GM10847 (cell line): ENCODE measurements around the gene WFS1.

Experiments used
- POLR2A ChIP-seq: IDR thresholded peaks from 2 replicates; pipeline ENCODE4 v1.6.1; 2011; ENCODE audit not compliant: insufficient read length; ENCODE audit errors: extremely low read depth

The WFS1 gene

DNA sequence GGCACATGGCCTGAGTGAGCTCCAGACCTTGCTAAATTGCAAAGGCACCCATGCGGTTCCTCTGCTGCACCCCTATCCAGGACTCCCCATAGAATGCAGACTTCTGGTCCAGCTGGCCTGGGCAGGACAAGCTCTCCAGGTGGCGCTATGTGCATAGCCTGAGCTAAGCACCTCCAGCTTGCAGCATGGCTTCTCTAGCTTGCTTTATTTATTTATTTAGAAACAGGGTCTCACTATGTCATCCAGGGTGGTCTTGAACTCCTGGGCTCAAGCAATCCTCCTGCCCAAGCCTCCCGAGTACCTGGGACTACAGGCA lies 5.5 kb upstream of the WFS1 start:
- TF ChIP-seq POLR2A: no peak

DNA sequence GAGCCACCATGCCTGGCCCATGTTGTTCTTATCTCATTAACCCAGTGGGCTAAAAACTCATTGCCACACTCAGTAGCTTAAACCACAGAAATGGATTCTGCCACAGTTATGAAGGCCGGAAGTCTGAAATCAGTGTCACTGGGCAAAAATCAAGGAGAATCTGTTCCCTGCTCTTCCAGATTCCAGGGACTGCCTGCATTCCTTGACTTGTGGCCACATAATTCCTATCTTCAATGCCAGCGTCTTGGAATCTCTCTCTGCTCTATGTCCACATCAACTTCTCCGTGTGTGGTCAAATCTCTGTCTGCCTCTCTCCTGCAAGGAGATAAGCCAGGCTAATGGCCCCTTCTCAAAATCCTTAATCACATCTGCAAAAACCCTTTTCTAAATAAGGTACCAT lies 4.1 kb upstream of the WFS1 start:
- no peak for TF ChIP-seq POLR2A

DNA sequence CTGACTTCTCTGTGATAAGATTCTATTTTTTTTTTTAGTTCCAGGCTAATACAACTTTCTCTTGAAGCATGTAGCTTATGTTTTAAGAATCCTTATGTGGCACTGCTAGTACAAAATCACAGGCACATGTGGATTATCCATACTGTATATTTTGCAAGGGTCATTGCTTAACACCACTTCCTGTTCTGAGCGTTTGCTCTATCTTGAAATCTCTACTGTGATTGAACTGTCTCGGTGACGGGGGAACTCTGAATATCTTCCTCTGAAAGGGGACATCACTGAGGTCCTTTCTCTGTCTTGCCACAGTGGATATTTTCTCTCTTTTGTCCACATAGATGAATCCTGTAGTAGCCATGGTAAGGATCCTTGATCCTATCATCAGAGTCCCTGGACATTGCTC lies 2.1 kb upstream of the WFS1 start:
- TF ChIP-seq POLR2A: no peak

DNA sequence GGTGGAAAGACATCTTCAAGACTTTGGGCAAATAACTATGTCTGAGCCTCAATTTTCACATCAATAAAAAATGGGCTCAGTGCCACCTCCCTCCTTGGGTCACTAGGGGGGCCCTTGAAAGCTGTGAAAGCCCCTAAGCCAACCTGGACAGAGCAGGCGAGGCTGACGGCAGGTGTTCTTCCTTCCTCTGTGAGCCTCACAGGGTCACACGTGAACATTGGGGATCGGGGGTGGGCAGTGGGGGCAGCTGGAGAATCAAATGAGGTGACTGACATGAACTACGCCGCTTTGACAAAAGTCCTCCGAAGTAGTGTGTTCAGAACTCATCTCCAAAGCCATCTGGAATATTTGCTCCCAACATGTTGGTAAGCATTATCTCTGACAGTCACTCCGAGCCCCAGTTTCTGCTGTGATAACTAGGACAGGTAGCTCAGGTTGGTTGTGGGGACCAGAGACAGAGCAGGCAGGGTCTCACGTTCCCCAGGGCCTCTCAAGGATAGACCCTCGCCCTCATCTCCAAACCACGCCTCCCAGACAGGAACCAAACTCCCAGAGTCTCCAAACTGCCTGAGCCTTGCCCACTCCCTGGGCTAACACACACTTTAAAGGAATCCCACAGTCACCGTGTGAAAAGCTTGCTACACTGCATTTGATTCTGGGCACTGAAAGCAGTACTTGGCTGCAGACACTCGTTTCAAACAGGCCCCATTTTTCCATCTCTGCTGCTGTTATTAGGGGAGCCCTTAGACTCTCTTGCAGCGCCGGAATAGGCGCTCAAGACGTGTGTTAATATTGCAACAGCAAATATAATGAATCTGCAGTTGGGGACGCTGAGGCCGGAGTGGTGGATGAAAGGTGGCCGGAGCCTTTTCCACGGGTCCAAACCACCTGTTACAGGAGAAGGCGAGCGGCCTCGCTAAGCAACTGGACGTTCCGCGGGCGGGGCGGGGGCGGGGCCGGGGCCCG lies 717 bp upstream of the WFS1 start:
- no peak for TF ChIP-seq POLR2A

DNA sequence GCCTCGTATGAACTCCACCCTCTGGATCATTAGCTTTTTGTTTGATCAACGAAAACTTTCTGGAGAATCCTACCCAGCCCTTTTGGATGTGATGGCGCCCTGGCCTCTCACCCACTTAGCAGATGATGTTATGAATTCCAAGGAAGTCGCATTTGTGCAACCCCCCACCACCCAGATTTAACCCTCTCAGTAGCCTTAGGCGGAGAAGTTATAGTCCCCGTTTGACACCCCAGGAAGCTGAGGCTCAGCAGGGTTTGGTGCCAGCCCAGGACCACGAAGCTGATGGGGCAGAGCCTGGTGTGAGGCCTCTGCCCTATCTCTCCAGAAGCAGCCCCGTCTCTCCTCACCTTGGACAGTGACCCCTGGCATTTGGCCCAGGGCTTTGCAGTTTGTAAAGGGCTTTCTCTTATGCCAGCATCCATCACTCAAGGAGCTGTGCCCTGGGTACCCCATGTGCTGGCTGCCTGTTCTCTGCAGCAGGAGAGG lies 1.0 kb downstream of the WFS1 start:
- no peak for TF ChIP-seq POLR2A

DNA sequence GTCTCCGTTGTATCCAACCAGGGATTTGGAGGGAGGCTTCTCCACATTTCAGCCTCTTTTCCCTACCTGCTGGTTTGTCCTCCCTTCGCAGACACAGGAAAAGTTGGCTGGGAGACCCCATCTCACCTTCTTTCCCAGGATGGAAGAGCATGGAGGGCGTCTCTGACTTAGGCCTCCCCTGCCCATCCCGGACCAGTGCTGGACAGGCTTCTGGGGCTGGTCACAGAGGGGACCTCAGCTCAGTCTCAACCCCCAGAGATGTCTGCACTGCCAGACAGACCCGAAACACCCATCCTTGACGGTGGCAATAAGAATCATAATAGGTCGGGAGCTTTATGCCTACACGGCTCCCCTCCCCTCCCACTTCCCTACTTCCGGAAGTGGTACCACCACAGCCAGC lies 1.6 kb downstream of the WFS1 start:
- no peak for TF ChIP-seq POLR2A

DNA sequence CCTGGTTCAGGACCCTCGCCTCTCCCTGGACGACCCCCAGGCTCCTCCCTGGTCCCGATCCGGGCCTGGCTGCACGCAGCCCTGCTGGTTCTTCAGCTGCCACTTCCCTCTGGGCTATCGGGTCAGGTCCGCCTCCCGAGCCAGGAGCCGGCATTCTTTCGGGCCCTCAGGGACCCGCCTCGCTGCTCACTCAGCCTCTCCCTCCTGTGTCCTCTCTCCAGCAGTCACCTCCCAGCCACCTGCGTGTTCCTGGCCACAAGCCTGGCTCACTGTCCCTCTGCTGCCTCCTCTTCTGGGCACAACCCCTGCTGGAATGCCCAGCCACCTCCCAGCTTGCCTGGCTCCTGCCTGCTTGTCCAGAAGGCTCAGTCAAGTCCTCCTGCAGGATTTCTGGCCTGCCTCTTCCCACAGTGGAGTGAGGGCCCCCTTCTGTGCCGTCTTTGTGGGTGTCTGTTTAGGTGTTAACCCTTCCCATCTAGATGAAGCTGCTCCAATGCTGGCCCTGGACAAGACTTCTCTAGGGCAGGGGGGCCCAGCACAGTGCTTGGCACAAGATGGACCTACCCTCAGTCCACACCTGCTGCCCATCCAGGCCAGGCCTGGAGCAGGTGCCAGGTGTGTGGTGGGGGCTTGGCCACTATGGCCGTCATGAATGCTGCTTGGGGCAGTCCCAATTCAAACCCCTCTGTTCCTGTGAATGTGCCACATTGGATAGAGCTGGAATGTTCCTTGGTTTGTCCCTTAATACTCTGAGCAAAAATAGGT lies 2.2 kb downstream of the WFS1 start:
- TF ChIP-seq POLR2A: no peak

DNA sequence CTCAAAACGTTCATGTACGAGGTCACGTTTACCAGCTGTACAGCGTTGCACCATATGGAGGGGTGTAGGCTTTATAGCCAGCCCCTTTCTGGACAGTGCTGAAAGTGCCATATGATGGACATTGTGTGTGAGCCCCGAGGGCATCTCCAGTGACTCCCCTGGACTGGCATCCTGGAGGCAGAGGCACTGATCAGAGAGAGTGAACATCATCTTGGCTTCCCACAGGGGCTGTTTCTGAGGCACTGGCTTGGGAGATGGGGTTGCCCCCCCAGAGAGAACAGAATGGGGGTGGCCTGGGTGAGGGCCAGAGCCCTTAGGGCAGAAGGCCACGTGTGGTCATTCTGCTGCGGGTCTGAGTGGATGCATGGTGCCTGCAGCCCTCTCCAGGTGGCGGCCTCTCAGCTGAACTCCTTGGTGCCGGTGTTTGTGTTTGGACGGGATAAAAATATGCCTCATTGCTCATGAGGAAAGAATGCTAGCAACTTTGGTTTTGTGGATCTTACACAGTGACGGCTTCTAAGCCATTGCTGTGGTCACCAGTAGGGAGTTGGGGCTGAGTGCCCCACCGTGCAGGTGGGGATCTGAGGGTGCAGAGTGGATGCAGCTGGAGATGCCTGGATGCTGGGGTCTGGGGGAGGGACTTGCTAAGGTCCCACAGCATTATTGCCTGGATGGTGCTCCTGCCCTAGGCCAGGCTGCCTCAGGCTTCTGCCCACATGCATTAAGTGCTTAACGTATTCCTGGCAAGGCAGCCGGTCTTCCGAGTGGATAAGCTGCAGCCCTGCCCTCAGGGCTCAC lies 3.4 kb downstream of the WFS1 start:
- no peak for TF ChIP-seq POLR2A

DNA sequence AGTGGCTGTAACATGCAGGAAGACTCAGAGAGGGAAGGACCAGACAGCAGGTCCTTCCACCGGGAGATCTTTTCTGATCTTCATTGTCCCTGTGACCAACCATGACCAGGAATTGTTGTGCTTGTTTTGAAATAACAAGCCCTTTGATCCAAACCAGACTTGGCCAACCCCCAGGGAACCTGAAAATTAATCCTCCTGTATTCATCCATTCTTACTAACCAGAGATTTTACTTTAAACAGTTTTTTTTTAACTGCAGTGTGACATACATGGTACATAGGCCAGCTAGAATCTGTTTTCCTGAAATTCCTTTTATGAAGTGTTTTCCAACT lies 4.0 kb downstream of the WFS1 start:
- no peak for TF ChIP-seq POLR2A

DNA sequence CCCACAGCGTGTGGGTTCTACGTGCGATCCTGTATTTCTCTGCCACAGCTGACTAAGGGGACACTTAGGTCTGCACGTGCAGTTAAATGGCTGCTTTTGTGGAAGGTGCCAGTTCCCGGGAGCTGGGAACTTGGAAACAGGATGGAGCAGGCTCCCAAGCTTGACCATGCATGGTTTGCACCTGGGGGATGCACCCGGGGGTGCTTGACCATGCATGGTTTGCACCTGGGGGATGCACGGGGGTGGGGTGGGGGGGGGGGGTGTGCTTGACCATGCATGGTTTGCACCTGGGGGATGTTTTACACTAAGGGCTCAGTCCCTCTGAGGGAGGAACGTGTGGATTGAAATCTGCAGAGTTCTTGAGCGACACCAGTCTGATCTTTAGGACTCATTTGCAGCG lies 5.7 kb downstream of the WFS1 start:
- no peak for TF ChIP-seq POLR2A

DNA sequence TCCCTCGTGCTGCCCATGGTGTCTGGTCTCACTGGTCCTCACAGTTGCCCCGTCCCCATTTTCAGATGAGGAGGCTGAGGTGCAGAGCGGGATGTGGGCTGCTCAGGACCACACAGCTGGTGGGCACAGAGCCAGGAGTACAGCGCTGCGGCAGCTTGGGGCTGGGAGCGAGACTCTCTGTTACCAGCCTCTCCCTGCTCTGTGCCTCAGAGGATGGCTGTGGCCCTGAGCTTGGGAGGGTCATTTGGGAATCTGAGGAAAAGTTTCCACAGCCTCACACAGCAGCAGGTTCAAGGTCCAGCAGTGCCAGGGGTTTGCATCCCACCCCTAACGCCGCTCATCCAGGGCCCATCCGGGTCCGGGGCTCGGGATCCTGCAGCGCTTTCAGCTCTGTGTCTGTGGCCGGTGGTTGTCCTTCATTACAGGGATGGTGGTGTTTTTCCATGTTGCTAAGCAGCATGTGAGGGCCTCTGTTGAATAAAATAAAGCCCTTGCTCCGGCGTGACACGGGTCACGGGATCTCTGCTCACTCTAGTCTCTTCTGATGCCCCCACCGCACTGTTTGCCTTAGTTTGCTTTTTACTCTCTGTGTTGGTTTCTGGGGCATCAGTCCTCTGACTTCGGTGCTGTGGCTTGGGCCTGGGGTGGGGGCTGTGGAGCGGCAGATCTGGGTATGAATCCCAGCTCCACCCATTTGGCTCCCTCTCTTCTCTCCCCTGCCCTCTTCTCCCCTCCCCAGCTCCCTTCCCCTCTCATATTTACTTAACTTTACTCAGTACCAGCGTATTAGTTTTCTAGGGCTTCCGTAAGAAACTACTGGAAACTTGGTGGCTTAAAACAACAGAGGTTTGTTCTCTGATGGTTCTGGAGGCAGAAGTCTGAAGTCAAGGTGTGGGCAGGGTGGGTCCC lies 6.5 kb downstream of the WFS1 start:
- no peak for TF ChIP-seq POLR2A

DNA sequence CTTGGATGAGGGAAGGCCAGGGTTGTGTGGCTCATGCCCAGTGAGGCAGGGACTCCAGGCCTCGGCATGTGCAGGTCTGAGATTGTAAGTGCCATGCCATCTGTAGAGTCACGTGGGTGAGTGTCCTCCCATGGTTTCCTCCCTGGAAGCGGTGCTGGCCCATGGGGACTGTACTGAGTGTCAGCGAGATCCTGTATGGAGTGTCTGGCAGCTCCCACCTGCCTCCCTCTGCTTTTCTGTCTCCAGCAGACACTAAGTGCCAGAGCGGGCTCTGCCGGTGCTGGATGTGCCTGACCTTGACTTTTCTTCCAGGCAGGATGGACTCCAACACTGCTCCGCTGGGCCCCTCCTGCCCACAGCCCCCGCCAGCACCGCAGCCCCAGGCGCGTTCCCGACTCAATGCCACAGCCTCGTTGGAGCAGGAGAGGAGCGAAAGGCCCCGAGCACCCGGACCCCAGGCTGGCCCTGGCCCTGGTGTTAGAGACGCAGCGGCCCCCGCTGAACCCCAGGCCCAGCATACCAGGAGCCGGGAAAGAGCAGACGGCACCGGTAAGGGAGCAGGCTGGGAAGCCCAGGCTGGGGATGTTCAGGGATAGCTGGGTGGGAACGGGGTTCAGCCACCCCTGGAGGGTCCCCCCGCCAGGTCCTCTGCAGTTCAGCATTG lies 7.6 kb downstream of the WFS1 start:
- TF ChIP-seq POLR2A: no peak

DNA sequence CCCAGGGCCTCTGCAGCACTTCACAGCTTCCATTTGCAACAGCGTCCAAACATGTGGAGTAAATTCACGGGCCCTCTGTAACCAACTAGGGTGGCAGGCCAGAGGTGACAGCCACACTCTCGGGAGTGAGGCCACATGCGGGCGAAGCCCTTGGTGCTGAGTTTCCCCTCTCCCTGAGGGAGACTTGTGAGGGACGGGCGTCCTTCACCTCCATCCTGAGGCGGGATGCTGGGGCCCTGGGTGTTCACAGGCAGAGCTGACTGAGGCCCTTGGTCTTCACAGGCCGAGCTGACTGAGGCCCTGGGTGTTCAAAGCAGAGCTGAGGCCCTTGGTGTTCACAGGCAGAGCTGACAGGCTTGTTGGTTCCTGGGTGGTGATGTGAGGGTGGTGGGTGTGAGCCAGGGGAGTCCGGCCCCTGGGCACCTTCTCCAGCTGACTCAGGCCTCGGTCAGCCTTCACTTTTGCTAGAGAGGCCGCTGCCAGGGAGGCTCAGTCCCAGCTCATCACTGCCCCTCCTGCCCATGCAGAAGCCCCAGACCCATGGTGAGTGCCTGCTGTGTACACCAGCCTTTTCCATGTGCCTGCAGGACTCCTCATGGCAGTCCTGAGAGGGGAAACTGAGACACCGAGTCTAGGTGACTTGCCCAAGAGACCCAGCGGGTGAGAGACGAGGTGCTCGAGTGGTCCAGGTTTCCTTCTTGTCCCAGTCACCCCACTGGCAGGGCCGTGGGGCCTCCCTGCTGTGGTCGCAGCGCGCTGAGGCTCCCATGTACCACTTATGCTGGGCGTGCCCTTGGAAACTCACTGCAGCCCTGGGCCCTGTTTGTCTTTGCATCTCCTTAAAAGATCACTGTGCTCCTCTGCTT lies 8.5 kb downstream of the WFS1 start:
- no peak for TF ChIP-seq POLR2A
